ENCODE data around the gene ITIH4.

The ITIH4 gene

DNA sequence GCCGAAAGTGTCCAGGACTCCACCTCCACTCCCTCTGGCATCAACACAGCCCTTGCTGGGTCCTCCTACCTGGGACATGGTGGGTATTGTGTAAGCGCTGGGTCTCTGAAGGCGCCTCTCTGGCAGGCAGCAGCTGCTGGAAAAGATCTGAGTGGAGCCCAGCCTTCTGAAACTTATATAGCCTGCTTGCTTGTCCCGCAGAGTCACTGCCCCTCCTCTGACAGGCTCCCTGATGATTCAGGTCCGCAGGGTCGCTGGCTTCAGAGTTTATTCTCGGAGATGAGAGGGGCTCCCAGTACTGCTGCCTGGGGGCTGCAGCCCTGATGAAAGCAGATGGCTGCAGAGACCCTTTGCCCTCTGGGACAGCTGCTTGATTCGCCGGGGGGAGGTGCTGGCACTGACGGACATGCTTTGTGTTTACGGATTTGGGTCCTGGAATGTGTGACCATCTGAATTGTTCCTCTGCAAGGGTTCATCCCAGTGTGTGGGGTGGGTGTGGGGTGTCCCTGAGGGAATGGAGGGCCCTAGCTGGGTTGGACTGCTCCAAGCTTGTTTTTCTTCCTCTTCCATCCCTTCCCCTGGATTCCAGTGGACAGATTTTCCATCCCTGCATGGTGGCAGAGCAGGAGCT is 4.5 kb upstream of the ITIH4 start, which contains the start of gene MUSTN1:
Gene MUSTN1 (minus strand): TSS at position 149 of the 631 bp plus-strand sequence. CDS start 71 bp downstream, at position 78.
- DNase-seq (ENCODE audit: low read depth in 3 of 3, low spot score in 1 of 3): no peak

DNA sequence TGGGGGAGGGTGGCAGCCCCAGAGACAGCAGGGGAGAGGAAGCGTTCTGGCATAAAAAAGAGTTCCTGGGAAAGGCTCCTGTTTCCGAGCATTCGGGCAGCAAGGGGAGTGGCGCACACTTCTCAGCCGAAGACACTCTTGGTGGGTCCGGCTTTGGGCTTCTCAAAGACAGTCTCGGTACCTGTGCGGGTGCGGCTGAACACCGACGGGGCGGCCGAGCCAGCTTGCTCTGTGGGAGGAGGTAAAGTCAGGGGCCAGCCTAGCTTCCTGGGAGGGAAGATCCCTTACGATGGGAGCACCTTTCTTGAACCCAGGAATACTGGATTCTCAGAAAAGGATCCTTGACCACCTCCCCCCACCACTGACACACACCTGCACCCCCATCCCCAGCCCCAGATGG is 2.7 kb upstream of the ITIH4 start:
- no peak for DNase-seq (ENCODE audit: low read depth in 3 of 3, low spot score in 1 of 3)

DNA sequence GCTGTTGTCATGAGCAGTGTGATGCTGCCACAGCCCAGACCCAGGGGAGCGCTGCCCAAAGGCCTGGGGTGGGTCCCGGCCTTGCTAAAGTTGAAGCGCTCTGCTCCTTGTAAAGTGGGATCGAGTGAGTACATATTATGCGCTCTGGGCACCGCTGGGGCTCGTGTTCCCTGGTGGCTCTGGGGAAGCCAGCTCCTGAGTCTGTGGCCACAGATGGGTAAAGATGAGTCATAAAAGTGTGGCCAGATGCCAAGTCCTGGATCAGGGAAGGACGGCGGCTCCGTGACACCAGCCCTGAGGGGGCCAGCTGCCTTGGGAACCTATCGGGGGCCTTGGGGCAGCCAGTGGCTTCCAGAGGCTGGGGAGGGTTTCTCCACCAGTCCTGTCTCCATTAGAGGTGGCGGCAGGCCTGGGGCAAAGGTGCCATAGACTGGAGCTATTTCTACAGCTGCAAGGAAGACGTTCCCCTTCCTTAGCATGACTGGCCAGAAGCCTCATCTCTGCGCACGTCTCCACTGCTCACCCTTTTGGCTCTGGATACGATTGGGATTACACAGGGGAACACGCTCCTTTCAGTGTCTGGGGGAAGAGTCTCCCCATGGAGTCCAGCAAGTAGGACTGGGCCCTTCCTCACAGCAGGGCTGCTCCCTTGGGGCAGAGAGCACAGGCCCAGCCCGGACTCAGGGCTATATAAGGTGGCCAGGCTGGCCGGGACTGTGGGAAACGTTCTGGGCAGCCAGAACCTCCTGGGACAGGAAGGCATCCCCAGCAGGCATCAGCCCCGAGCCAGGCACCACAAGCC is 1.2 kb upstream of the ITIH4 start:
- DNase-seq (ENCODE audit: low read depth in 3 of 3, low spot score in 1 of 3): no peak

DNA sequence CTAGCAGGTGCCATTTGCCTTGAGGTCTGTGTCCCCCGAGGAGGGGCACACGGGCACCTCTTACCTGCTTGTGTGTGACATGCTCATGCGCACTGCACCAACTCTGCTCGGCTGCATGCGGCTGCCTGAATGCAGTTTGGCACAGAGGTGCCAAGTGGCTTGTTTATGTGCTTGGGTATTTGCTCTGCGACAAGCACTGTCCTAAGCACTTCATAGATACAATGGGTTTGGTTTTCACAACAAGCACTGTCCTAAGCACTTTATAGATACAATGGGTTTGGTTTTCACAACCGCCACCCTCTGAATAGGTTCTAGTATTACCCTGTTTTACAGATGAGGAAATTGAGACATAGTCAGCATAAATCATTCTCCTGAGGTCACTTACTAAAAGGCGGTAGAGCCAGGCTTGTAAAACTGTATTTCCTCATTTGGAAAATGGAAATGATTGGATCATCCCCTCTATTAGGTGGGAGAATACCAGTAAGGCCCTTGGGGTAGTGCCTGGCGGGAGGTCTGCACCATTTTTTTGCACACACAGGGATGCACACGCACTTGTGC is 487 bp downstream of the ITIH4 start:
- DNase-seq (ENCODE audit: low read depth in 3 of 3, low spot score in 1 of 3): no peak

DNA sequence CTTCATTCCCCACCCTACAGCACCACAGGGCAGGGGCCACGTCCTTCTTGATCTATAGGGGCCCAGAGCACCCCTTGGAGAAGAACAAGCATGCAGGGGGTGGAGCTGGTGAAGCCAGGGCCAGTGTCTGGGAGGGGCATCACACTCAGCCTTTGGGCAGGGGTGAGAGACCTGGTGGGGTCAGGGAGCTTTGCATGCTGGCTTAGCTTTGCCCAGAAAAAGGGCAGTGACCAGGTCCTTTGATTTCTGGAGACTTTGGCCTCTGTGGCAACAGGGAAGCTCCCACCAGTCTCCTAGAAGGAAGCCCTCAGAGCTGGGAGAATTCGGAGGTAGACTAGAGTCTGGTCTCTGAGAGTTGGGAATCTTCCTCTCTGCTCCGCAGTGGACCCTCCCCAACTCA is 990 bp downstream of the ITIH4 start:
- no peak for DNase-seq (ENCODE audit: low read depth in 3 of 3, low spot score in 1 of 3)

DNA sequence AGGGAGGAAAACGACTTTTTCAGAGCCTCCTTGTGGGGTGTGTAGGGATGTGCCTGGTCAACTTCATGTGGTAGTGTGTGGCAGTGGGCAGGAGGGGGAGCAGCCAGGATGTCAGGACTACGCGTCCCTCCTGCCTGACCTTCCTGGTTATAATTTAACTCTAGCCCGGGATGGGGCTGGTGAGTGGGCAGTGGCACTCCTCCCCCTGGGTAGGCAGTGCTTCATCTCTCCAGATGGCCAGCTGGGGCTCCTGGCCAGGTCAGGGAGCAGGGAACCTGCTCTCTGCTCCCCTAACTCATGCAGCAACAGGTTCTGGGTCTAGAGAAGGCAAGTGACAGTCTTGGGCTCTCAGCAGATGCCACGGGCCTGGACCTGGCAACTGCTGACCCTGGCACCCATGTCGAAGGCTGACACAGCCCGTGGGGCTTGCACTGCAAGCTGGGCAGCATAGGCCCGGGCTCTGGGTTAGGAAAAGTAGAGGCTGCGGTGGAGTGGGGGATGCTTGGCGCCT is 2.6 kb downstream of the ITIH4 start:
- DNase-seq (ENCODE audit: low read depth in 3 of 3, low spot score in 1 of 3): no peak

DNA sequence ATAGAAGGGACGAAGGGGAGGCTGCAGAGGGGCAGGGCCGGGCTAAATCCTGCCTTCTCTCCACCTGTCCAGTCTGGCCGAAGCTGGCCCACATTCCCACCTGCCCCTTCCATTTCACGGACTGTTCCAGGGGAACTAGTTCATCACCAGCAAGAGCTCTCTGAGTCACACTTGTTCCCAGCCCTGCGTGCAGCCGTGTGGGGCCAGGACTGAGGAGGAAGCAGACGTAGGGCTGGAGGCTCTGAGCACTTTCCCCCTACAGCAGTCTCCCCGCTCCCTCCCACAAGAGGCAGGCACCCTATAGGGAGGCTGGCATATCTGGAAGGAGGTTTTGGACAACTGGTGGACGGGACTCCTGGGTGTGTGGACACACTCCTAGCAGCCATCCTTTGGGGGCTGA is 3.0 kb downstream of the ITIH4 start:
- no peak for DNase-seq (ENCODE audit: low read depth in 3 of 3, low spot score in 1 of 3)

DNA sequence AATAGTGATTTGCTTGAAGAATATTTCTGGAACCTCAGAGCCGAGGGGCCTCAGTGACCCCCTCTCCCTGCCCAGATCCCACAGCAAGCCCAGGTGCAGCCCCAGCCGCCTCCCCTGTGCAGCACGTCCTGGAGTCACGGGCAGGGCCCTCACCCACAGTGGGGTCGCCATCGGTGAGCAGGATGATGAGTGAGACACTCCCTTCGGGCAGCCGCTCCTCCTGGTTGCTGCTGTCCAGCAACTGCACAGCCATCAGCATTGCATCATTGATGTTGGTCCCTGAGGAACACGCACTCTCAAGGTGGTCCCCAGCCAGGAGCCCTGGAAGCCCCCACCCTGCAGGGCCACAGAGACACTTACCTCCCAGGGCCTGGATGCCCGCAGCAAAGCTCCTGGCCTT is 6.4 kb downstream of the ITIH4 start:
- no peak for DNase-seq (ENCODE audit: low read depth in 3 of 3, low spot score in 1 of 3)

DNA sequence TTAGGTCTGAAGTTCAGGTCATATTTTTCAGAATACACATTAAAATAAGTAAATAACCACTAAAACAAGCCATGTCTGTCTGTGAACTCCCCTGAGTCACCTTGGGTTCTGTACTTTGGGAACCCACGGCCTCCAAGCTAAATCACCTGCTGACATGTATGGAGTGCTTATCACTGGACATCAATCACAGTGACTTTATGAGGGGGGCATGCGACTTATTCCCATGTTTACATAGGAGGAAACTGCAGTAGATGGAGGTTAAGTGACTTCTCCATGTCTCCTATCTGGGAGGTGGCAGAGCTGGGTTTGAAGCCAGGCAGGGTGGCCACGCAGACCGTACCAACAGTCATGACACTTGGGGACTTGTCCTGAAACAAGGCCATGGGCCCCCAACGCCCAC is 8.1 kb downstream of the ITIH4 start:
- DNase-seq (ENCODE audit: low read depth in 3 of 3, low spot score in 1 of 3): no peak

DNA sequence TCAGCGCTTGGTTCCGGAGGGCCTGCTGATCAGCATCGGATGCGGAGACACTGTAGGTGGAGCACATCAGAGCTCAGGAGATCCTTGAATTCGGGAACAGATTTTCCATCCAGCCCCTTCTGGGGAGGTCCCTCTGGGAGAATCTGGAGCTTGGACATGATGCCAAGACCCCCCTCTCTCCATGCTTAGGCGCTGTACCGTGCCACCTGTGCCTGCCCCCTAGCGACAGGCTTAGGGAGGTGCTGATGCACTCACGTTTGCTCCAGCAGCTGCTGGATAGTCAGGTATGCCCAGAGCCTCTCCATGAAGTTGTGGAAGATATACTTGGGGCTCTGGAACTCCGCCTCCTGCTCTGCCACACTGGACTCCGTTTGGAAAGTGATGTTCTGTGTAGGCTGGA is 9.7 kb downstream of the ITIH4 start:
- no peak for DNase-seq (ENCODE audit: low read depth in 3 of 3, low spot score in 1 of 3)

DNA sequence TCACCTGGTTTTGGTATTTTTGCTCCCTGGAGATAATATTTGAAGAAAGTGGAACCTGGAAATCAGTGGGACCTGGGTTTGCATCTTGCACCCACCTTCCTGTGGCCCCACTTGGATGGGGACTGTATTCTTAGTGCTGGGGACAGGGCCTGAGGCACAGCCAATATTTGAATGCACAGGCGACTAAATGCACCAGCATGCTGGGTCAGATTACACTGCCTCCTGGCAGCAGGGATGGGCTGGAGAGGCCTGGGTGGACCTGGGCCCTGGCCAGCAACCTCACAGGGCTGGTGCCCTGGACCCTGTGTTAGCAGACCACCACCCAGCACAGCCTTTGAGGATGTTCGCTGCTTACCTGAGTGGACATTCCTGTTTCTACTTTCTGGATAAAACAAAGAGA is 10.5 kb downstream of the ITIH4 start:
- DNase-seq (ENCODE audit: low read depth in 3 of 3, low spot score in 1 of 3): no peak

DNA sequence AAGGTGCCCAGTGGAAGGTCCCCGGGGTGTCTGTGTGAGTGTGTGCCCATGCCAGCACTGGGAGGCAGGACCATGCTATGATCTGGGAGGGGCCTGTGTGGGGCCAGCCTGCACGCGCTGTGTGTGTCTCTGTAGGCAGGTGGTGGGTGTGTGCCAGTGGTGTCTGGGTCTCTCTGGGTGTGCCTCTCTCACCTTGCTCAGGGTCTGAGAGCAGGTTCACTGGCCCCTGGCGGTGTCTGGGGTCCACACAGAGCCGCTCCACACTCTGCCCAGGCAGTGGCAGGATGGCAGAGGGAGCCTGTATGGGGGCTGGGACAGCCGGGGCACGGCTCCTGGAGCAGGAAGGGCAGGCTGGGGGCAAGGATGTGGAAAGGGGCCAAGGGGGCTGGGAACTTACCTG is 12.6 kb downstream of the ITIH4 start:
- DNase-seq (ENCODE audit: low read depth in 3 of 3, low spot score in 1 of 3): no peak

DNA sequence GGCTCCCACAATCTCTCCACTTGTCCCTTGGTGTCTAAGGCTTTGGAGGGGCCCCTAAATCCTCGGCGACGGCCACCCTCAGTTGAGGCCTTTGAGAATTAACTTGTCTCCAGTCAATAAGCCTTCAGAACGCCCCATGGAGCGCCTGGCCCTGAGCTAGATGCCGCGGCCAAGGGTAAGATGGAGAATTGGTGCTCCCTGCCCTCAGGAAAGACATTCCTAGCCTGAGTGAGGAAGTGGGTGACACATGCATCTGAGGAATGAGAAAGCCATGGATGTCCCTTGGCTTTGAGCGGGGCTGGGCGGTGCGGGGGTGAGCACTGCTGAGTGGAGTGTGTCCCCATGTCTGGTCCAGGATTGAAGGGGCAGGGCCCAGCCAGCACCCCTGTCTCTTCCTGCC is 13.3 kb downstream of the ITIH4 start:
- no peak for DNase-seq (ENCODE audit: low read depth in 3 of 3, low spot score in 1 of 3)

DNA sequence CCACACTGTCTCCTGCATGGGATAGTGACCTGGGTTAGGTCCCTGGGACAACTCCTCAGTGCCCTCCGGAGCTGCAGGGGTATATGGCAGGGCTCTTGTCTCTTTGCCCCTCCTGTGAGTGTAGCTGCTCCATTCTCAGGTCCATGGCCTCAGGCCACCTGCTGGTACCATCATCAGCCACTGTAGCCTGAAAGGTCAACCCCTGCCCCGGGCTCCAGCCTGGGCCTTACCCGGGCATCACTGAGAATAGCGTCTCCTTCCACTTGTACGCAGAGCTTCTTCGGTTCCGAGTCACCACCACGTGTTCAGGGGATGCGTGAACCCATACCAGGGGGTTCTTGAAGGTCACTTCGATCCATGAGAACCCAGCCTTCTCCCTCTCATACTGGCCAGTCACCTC is 13.8 kb downstream of the ITIH4 start:
- no peak for DNase-seq (ENCODE audit: low read depth in 3 of 3, low spot score in 1 of 3)

DNA sequence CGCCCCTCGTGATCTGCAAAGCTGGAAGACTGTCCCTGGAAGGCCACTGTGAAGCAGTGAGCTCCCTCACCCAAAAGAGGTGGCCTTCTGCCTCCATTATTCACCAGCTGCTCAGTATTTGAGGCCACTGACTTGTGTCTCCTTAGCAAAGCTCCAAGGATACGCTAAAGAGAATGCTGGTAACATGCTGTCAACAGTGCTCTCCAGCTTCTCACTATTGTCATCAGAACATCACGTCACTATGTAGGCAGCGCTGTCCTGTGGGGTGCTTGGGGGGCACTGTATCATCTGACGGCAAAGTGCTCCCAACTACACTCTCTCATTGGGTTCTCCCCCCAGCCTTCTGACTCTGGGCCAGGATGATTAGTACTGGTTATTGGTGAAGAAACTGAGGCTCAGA is 14.3 kb downstream of the ITIH4 start:
- DNase-seq (ENCODE audit: low read depth in 3 of 3, low spot score in 1 of 3): no peak

DNA sequence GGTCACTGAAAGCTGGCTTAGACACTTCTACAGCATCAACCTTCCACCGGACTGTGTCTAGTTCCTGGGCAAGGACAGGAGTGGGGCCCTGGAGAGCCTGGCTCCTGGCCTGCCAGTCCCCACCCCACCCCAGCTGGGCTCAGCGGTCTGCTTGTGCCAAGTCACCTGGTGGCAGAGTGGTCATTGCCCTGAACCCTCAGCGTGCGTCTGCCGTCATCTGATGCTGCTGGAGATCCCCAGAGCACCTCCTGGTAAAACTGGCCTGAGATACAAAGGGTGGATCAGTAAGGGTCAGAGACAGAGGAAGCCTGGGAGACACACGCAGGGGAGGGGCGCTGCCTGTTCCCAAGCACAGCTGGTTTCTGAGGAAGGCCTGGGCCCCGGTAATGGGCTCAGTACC is 16.7 kb downstream of the ITIH4 start:
- DNase-seq (ENCODE audit: low read depth in 3 of 3, low spot score in 1 of 3): no peak

DNA sequence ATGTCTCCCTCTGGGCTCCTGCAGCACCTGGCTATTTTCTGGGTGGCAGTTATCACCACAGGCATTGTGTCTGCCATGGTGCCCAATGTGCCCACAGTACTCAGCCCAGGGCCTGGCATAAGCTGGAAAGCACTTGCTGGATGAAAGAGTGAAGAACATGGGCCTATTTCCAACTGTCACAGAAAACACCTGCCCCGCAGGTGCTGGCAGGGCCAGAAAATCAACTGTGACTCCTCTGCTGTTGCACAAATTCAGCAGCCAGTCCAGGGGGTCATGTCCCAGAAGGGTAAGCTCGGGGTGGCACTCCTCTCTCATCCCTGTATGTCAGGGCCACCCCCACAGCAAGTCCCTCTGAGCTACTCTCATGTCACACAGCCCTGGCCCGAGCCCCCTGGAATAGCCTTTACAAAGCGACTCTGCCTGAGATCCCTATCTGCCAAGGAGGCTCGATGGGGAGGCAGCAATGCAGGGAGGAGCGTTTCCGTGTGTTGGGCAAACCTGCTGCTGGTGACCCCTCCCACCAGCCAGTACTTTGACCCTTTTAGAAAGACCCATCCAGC is 18.9 kb downstream of the ITIH4 start:
- no peak for DNase-seq (ENCODE audit: low read depth in 3 of 3, low spot score in 1 of 3)

DNA sequence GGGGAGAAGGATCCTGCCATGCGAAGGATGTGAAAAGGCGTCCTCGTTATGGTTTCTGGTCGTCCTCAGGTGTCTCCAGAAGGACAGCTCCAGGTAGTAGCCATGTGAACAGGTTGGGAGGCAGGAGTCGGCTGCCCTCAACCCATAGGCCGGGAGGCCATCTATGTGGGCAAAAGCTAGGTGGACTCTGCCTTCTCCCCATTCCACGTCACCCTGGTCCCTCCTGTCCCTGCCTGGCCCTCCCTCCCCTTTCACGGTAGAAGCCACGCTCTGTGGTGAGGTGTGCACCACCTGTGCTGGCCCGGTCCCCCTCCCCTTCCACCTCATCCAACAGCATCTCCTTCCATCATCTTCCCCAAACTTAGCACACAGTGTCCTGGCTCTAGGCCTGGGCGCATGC is 19.5 kb downstream of the ITIH4 start:
- no peak for DNase-seq (ENCODE audit: low read depth in 3 of 3, low spot score in 1 of 3)

DNA sequence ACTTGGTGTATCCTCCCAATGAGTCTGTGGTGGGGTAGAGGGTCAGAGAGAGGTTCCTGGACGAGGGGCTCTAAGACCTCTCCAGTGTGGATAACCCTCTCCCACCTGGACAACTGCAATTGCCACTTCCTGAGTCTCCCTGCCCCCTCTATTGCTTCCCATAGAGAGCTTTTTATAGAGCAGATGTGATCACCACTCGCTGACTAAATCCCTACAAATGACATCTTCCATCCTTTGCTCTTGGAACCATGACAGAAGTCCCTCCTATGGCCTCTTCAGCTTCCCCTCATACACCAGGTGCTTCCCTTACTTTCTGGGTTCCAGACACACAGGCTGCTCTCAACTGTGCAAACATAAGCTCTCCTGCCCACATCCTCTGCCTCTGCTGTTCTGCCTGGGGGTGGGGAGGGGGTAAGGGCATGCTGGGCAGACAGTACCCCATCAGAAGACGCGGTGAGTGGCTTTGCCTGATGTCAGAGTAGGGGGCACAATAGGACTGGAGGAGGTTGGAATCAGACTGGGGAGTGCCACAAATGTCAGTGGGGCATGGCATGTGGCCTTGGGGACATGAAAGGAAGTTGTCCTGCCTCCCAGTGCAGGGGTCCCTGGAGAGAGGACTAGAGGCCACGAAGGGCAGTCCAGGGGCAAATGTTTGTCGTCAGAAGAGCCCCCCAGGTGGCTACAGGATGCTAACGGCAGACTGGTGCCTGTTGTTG is 20.7 kb downstream of the ITIH4 start:
- DNase-seq (ENCODE audit: low read depth in 3 of 3, low spot score in 1 of 3): no peak

DNA sequence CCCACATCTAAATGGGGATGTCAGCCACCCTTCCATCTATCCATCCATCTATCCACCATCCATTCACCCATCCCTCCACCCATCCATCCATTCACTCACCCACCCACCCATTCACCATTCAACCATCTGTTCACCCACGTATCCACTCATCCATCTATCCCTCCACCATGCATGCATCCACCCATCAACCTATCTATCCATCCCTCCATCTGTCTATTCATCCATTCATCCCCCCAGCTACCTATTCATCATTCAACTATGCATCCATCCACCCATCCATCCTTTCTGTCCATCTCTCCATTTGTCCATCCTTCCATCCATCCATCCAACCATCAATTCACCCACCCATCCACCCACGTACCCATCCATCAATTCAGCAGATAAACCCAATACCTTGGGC is 21.3 kb downstream of the ITIH4 start:
- no peak for DNase-seq (ENCODE audit: low read depth in 3 of 3, low spot score in 1 of 3)

DNA sequence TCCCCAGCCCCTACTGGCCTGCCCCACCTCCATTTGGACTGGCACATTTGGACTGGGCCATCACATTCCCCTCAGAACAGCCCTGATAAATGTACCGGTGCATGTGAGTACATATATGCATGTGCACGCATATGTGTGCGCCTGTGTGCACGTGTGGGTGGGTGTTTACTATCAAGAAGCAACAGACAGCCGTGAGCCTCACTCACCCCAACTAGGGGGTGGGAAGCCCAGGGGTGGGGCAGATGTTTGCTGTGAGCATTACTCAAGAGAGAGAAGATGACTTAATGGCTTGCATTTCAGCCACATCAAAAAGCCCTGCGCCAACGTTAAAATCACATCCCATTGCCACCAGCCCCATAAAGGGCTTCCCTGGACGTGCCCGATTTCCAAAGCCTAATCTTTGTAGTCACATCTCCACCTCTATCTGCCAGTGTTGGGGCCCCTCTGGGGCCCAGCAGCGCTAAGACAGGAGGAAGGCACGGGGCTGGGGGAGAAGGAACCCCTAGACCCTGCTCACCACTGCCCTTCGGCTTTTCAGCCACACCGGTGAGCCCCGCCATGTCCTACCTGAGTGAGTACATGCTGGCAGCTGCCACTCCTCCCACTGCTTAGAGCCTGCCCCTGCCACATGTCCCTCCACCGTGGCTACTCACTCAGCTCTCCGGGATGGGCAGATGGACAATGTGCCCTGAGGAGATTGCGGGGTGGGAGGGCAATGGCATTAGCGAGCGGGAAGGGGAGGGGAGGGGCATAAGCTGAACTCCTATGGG is 25.0 kb downstream of the ITIH4 start:
- no peak for DNase-seq (ENCODE audit: low read depth in 3 of 3, low spot score in 1 of 3)

Data from stimulated activated CD4-positive, alpha-beta T cell treated with anti-CD3 and anti-CD28 coated beads, TNF-alpha, amount 100 ng/mL, for 1 hour (primary cell).